HG03045 (cell line): ENCODE data around the gene MACROD2.

ENCODE experiments used
- ATAC-seq: cut with Tn5 transposase; IDR thresholded peaks from one replicate; pipeline ENCODE4 v1.9.1; 2021; ENCODE audit warnings: mild to moderate bottlenecking, moderate library complexity; ENCODE audit not compliant: unreplicated experiment

MACROD2 gene

GRCh38 chr20:14783766-14784165 lies 788.5 kb downstream of the MACROD2 start:
- ATAC-seq = no peak

GRCh38 chr20:14785065-14785743 lies 789.9 kb downstream of the MACROD2 start:
- no peak for ATAC-seq

- ATAC-seq = no peak
Observed at GRCh38 chr20:14790190-14790589, 794.9 kb downstream of the MACROD2 start.

- ATAC-seq = no peak
Observed at GRCh38 chr20:14790771-14791620, 795.7 kb downstream of the MACROD2 start.

- ATAC-seq = no peak
Observed at GRCh38 chr20:14792915-14793314, 797.6 kb downstream of the MACROD2 start.

GRCh38 chr20:14799545-14800216 lies 804.4 kb downstream of the MACROD2 start:
- ATAC-seq = no peak

GRCh38 chr20:14800707-14801425 lies 805.5 kb downstream of the MACROD2 start:
- ATAC-seq = no peak

GRCh38 chr20:14801591-14802325 lies 806.4 kb downstream of the MACROD2 start:
- no peak for ATAC-seq

GRCh38 chr20:14807224-14807623 lies 811.9 kb downstream of the MACROD2 start:
- no peak for ATAC-seq

- ATAC-seq = no peak
Observed at GRCh38 chr20:14815340-14815739, 820.0 kb downstream of the MACROD2 start.

- no peak for ATAC-seq
Observed at GRCh38 chr20:14816471-14816870, 821.2 kb downstream of the MACROD2 start.

GRCh38 chr20:14817101-14817500 lies 821.8 kb downstream of the MACROD2 start:
- ATAC-seq = no peak

- no peak for ATAC-seq
Observed at GRCh38 chr20:14820771-14821170, 825.5 kb downstream of the MACROD2 start.

GRCh38 chr20:14821251-14821650 lies 825.9 kb downstream of the MACROD2 start:
- ATAC-seq = no peak

GRCh38 chr20:14824996-14825395 lies 829.7 kb downstream of the MACROD2 start:
- ATAC-seq = no peak

GRCh38 chr20:14826543-14827313 lies 831.4 kb downstream of the MACROD2 start:
- no peak for ATAC-seq

GRCh38 chr20:14828459-14828858 lies 833.1 kb downstream of the MACROD2 start:
- no peak for ATAC-seq

GRCh38 chr20:14829906-14830305 lies 834.6 kb downstream of the MACROD2 start:
- ATAC-seq = peak; percentile 45

- ATAC-seq = peak; percentile 70
Observed at GRCh38 chr20:14830466-14830865, 835.1 kb downstream of the MACROD2 start.

- ATAC-seq = no peak
Observed at GRCh38 chr20:14830899-14831298, 835.6 kb downstream of the MACROD2 start.
